Activated CD8-positive, alpha-beta memory T cell treated with anti-CD3 and anti-CD28 coated beads, Interleukin-2, amount 50 U/mL, for 48 hours (primary cell): Measurements from ENCODE around the gene IRGC.
"Not testable (repeated sequence)": the region's sequence is repeated elsewhere in the genome, so short reads cannot be mapped to it uniquely, and the experiment has no call there.

Experiments used
- DNase-seq: peaks from one replicate; pipeline ENCODE4 v3.0.0-alpha.2; 2020

The IRGC gene

GRCh38 chr19:43715776-43716175 lies at the start of gene IRGC:
TSS of gene IRGC (plus strand) at chr19:43716076. CDS start at chr19:43718559, 2,483 bp downstream.
- DNase-seq = no peak

- DNase-seq = no peak
Measured at GRCh38 chr19:43667126-43667875, 48.6 kb upstream of the IRGC start.

- DNase-seq = peak; percentile 95
Measured at GRCh38 chr19:43667876-43668405, 47.9 kb upstream of the IRGC start.

- DNase-seq = peak; percentile 96
Measured at GRCh38 chr19:43668406-43669109, 47.3 kb upstream of the IRGC start.

- DNase-seq = no peak
Measured at GRCh38 chr19:43672061-43672679, 43.7 kb upstream of the IRGC start.

- DNase-seq = no peak
Measured at GRCh38 chr19:43673637-43674036, 42.2 kb upstream of the IRGC start.

- DNase-seq = no peak
Measured at GRCh38 chr19:43674183-43674582, 41.7 kb upstream of the IRGC start.

- DNase-seq = no peak
Measured at GRCh38 chr19:43674596-43674995, 41.3 kb upstream of the IRGC start.

GRCh38 chr19:43675269-43675879 lies 40.5 kb upstream of the IRGC start:
- no peak for DNase-seq

GRCh38 chr19:43675906-43676305 lies 40.0 kb upstream of the IRGC start:
- DNase-seq = no peak

GRCh38 chr19:43678512-43679261 lies 37.2 kb upstream of the IRGC start:
- DNase-seq = no peak

GRCh38 chr19:43681821-43682220 lies 34.1 kb upstream of the IRGC start:
- DNase-seq = no peak

- DNase-seq = not testable (repeated sequence)
Measured at GRCh38 chr19:43682269-43682668, 33.6 kb upstream of the IRGC start.

GRCh38 chr19:43682824-43683661 lies 32.8 kb upstream of the IRGC start:
- no peak for DNase-seq

- DNase-seq = no peak
Measured at GRCh38 chr19:43683905-43684304, 32.0 kb upstream of the IRGC start.

- no peak for DNase-seq
Measured at GRCh38 chr19:43684326-43684725, 31.6 kb upstream of the IRGC start.

GRCh38 chr19:43687660-43687997 lies 28.2 kb upstream of the IRGC start:
- no peak for DNase-seq

- no peak for DNase-seq
Measured at GRCh38 chr19:43688059-43688701, 27.7 kb upstream of the IRGC start.

- no peak for DNase-seq
Measured at GRCh38 chr19:43690444-43690843, 25.4 kb upstream of the IRGC start.

- no peak for DNase-seq
Measured at GRCh38 chr19:43690890-43691289, 25.0 kb upstream of the IRGC start.

- DNase-seq = no peak
Measured at GRCh38 chr19:43691755-43692154, 24.1 kb upstream of the IRGC start.
